ENCODE results near the gene SYT15.

- TF ChIP-seq, protein P1, sequence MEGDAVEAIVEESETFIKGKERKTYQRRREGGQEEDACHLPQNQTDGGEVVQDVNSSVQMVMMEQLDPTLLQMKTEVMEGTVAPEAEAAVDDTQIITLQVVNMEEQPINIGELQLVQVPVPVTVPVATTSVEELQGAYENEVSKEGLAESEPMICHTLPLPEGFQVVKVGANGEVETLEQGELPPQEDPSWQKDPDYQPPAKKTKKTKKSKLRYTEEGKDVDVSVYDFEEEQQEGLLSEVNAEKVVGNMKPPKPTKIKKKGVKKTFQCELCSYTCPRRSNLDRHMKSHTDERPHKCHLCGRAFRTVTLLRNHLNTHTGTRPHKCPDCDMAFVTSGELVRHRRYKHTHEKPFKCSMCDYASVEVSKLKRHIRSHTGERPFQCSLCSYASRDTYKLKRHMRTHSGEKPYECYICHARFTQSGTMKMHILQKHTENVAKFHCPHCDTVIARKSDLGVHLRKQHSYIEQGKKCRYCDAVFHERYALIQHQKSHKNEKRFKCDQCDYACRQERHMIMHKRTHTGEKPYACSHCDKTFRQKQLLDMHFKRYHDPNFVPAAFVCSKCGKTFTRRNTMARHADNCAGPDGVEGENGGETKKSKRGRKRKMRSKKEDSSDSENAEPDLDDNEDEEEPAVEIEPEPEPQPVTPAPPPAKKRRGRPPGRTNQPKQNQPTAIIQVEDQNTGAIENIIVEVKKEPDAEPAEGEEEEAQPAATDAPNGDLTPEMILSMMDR (IDR thresholded peaks at IDR 0.05; ENCODE audit: low read depth, low read length, poor library complexity, severe bottlenecking): no peak
- TF ChIP-seq EZH2phosphoT487 (IDR thresholded peaks at IDR 0.05; ENCODE audit: borderline replicate concordance, low read length): no peak
Measured at GRCh38 chr10:46546591-46547540, 32.1 kb upstream of the SYT15 start.
